ENCODE results near the gene TRAK1.
"Not testable (repeated sequence)": the region's sequence is repeated elsewhere in the genome, so short reads cannot be mapped to it uniquely, and the experiment has no call there.

TRAK1 gene

GRCh38 chr3:42098171-42098570, 7.0 kb downstream of the TRAK1 start:
- no peak for DNase-seq

DNA sequence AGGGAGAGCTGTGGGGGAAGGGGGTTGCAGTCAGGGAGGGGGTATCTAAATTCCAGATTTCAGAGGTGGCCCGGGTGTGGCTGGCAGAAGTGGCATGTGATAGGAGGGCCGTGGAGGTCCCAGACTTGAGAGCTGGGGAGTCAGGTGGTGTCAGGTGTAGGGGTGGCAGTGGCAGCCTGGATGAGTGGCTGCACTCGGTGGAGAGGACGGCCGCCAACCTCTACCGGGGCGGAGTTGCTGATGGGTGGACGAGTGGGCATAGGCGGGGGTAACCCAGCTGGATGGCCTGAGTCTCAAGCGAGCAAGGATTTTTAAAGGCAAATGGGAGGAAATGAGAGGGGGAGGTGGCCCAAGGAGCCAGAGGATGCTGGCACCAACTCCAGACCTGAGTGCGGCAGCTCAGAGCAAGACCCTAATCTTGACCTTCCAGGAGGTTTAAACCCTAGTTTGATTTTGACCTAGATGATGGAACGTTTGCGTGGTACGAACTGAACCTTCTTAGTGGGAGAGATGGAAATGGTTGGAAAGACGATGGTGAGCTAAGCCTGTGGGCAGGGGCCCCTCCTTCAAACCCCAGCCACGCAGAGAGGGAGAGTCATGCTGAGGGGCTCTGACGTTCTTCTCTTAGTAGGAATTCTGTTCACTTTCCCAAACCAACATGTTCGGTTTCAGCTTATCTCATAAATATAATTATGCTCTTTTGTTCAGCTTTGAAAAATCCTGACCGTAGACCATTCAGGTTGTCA, 8.0 kb downstream of the TRAK1 start:
- no peak for DNase-seq

GRCh38 chr3:42101048-42101447, 9.9 kb downstream of the TRAK1 start:
- DNase-seq: no peak

- no peak for DNase-seq
These were observed 10.3 kb downstream of the TRAK1 start for GRCh38 chr3:42101481-42101880.

- no peak for DNase-seq
These were observed 11.4 kb downstream of the TRAK1 start for GRCh38 chr3:42102571-42102970.

GRCh38 chr3:42103921-42104665, 12.9 kb downstream of the TRAK1 start:
- DNase-seq: not testable (repeated sequence)

GRCh38 chr3:42105994-42106393, 14.8 kb downstream of the TRAK1 start:
- not testable (repeated sequence) for DNase-seq

GRCh38 chr3:42106646-42107045, 15.5 kb downstream of the TRAK1 start:
- DNase-seq: no peak

DNA sequence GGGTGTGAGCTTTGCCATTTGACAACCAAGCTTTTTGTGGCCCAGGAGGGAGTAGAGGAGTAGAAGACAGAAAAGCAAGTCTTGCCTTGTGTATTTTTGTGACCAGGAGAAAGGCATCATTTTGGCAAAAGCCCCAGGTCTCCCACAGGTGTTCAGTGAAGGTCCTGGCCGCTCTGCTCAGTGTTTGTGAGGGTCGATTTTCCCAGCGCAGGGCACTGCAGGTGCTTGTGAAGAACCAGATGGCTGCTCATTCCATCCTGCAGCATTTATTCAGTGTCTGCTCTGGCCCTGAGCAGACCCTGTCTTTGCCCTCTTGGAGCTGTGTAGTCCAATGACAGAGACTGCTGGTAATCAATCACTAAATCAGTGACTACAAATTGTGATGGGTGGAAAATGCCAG, 19.5 kb downstream of the TRAK1 start:
- no peak for DNase-seq

- no peak for DNase-seq
These were observed 23.1 kb downstream of the TRAK1 start for GRCh38 chr3:42114130-42114725.

GRCh38 chr3:42115215-42115614, 24.1 kb downstream of the TRAK1 start:
- no peak for DNase-seq

GRCh38 chr3:42115946-42116345, 24.8 kb downstream of the TRAK1 start:
- no peak for DNase-seq

DNA sequence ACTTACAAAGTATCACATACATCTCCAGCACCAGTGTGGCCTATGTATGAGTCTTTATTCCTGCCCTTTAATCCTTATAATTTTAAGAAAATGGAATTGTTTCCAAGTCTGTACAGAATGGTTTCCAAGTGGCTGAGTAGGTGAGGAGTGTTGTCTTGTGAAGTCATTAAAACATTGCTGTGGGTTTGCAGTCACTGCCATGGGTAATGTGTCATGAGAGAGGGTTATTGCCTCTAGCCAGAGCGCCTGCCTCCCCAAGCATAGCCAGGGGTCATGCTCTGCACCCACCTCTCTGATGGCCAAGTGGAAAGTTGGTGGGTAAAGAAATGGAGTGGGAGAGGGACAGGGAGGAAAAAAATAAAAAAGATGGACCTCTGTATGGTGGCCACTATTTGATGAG, 25.3 kb downstream of the TRAK1 start:
- no peak for DNase-seq

DNA sequence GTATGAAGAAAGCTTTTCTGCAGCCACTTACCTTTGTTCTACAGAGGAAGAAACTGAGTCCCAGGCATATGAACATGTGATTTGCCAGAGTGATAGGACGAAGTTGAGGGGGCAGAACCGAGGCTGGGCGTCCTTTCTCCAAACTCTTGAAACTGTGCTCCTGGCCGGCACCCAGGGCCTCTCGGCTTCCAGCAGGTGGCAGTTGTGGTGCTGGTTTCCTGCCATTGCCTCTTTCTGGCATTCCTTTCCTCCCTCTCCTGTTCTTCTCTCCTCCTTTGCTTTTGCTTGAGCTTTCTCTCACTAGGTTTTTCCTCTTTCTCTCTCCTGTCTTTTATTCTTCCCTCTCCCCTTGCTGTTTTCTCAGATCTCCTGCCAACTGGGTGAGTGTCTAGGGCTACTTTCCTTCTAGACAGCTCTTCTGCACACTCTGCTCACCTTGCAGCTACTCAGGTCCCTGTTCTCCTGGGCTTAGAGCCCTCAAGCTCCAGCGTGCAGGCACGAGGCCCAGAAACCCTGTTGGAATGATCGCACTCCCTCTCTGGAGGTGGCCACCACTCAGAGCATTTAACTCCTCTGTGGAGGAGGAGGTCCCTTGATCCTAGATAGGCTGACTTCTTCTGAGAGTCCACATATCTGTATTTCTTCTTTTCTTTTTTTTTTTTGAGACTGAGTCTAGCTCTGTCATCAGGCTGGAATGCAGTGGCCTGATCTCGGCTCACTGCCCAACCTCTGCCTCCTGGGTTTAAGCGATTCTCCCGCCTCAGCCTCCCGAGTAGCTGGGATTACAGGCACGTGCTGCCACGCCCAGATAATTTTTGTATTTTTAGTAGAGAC, 26.2 kb downstream of the TRAK1 start:
- no peak for DNase-seq

- DNase-seq: no peak
These were observed 27.7 kb downstream of the TRAK1 start for GRCh38 chr3:42118762-42119361.

DNA sequence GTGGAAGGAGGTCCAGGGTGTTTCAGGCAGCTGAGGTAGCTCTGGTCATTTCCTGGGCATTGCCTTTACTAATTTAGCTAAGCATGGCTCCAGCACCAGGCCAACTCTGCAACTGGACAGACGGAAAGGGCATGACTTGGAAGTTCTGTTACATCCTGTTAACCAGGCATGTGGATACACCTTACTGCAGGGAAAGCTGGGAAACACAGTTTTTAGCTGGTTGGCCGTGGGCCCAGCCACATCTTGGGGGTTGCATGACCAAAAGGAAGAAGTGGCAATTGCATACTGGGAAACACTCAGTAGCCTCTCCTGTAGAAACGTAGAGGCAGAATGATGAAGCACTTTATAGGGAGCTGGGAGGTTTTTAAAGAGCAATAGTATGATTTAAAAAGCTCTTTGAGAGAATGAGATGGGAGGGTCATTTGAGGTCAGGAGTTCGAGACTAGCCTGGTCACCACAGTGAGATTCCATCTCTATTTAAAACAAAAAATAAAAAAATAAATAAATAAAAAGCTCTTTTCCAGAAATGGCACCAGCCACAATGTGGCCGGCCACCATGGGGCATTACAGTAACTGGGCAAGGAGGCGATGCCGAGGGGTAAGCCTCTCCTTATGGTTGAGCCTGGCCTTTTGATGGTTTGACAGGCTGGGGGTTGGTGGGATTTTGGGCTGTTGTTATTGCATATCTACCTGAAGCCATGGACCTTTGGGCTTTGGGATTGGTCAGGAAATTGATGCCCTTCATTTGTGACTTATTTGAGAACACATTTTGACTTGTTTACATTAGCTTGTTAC, 28.6 kb downstream of the TRAK1 start:
- DNase-seq: no peak

GRCh38 chr3:42120866-42121265, 29.7 kb downstream of the TRAK1 start:
- no peak for DNase-seq

GRCh38 chr3:42122261-42123011, 31.3 kb downstream of the TRAK1 start:
- no peak for DNase-seq

DNA sequence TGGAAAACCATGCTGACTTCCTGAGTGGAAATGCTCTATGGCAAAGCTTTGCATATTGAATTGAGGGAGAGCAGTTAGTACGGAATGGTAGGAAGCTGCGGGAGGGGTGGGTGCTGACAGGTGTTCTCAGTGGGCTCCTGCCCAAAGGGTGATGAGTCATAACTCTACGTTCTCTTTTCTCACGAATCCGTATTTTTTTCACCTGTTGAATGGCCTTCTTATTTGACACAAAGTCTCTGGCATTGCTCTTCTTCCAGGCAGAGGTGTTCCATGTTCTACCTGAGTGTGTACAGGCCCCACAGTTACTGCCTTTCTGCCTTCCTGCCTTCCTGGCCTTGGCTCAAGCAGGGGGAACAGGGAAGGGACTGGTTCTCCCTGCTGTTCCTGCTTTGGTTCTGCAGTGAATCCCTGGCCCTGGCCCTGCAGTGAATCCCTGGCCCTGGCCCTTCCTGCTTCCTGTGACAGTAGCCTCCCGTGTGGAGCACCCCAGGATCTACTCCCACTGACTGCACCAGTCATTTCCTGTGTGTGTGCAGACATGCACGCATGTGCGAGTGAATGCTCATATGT, 31.9 kb downstream of the TRAK1 start:
- no peak for DNase-seq

GRCh38 chr3:42123824-42124658, 32.9 kb downstream of the TRAK1 start:
- DNase-seq: no peak
